GM23248 (cell line): ENCODE measurements around the gene LEKR1.

Experiments used
- EZH2 ChIP-seq: fragments of 200-600 bp; sonication (generic); IDR thresholded peaks from 2 replicates; pipeline ENCODE4 v1.6.1; 2018; ENCODE audit warnings: antibody characterized with exemption, mild to moderate bottlenecking; ENCODE audit not compliant: insufficient read depth, poor library complexity, severe bottlenecking
- EZH2phosphoT487 ChIP-seq: fragments of 200-600 bp; sonication (generic); IDR thresholded peaks from 2 replicates; pipeline ENCODE4 v1.6.1; 2018; ENCODE audit warnings: antibody characterized with exemption, moderate library complexity, mild to moderate bottlenecking, low read depth; ENCODE audit not compliant: insufficient read depth

DNA sequence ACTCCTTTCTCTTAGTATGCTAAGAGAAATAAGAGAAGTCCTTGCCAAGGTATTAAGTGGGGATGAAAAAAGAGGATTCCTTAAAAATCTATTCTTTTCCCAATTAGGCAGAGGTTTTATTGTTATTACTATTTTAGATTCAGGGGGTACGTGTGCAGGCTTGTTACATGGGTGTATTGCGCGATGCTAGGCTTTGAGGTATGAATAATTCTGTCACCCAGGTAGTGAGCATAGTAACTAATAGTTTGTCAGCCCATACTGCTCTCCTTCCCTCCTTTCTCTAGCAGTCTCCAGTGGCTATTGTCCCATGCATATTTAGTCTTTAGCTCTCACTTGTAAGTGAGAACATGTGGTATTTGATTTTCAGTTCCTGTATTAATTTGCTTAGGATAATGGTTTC is 83.9 kb downstream of the LEKR1 start:
- TF ChIP-seq EZH2 (no peak), EZH2phosphoT487 (no peak)
